Measurements from ENCODE around the gene FOXO6. TPM values are rescaled to one million over a fixed set of nuclear protein-coding genes. Genes with fewer than 3 reads are reported as not detected.

The FOXO6 gene
- total and polyA plus RNA-seq, 9 of the 15 experiments (the other 6 are each of a cell fraction or from before 2014, with no cell fraction given), result 0.04 to 0.31 (median 0.12) TPM; not detected in 5

GRCh38 chr1:41382480-41383090, 21.4 kb downstream of the FOXO6 start:
- WGBS (ENCODE audit: insufficient coverage, low coverage, missing lambda C conversion rate), result 28% methylated on average over 37 of the region's 48 CpGs
- Histone ChIP-seq H3K4me3 (no peak overlapping the region), H4K20me1 (replicated peaks; ENCODE audit: control insufficient read depth, insufficient read depth, low read length) (peaks cover 3% of the 10 kb centered on the region), H3K79me2 (ENCODE audit: control insufficient read depth, insufficient read depth, low read length) (no peaks in the 10 kb centered on the region), H3K27me3 (ENCODE audit: control insufficient read depth in 2 of 2, insufficient read depth in 2 of 2, low read length in 2 of 2) (peaks cover 13 to 46% of the 10 kb centered on the region in 2 experiments), H3K9ac (ENCODE audit: insufficient read depth in 1 of 2, low read depth in 2 of 2, low read length in 2 of 2) (no peak overlapping the region), H2AFZ (ENCODE audit: low read depth, low read length) (no peak overlapping the region), H3K27ac (ENCODE audit: extremely low read depth, low read depth, low read length) (no peak overlapping the region), H3K9me3 (replicated peaks; ENCODE audit: control insufficient read depth, insufficient read depth, low read depth, low read length) (no peaks in the 10 kb centered on the region), H3K36me3 (ENCODE audit: control insufficient read depth, insufficient read depth, low read length) (no peaks in the 10 kb centered on the region), H3K9me1 (ENCODE audit: control insufficient read depth, insufficient read depth, low read length) (peaks cover 3% of the 10 kb centered on the region), H3K4me1 (replicated peaks in 1 of 2; ENCODE audit: control insufficient read depth in 2 of 2, insufficient read depth in 2 of 2, low read length in 2 of 2) (peaks cover 3 to 14% of the 10 kb centered on the region in 2 experiments; a peak in 1 of 5 replicates), H3K4me2 (ENCODE audit: insufficient read depth, low read length) (no peak overlapping the region)
- no peak for DNase-seq (ENCODE audit: extremely low read depth in 1 of 4, low spot score in 3 of 4)
- no peak for FAIRE-seq
- in situ Hi-C loops (cut with MboI) (no loop called here), intact Hi-C loops (cut with micrococcal nuclease) (no loop called here)
- BruUV-seq (replicated peaks), result no TSS peak
- POLR2A ChIA-PET, result no interaction called here
- no peak for ATAC-seq
- CTCF ChIA-PET (ENCODE audit: low intra/inter-chr PET ratio), result no interaction called here
- TF ChIP-seq ARID3A (IDR thresholded peaks at IDR 0.05; ENCODE audit: borderline replicate concordance, low read depth, low read length), result no peak
- no peak for TF ChIP-seq CBFB (CRISPR knock-in tag; IDR thresholded peaks at IDR 0.05)
- TF ChIP-seq TCF7 (IDR thresholded peaks at IDR 0.05; ENCODE audit: borderline replicate concordance), result no peak
- no peak for TF ChIP-seq FOS (IDR thresholded peaks at IDR 0.05; ENCODE audit: extremely low read depth, insufficient read length)
- no peak for TF ChIP-seq NONO (IDR thresholded peaks at IDR 0.05; ENCODE audit: low read depth in 2 of 2, low read length in 1 of 2)
- no peak for TF ChIP-seq CBX3 (IDR thresholded peaks at IDR 0.05; ENCODE audit: borderline replicate concordance in 1 of 2, low read length in 2 of 2)
- no peak for TF ChIP-seq ID3 (CRISPR knock-in tag; IDR thresholded peaks at IDR 0.05)
- TF ChIP-seq ID3 (tag; IDR thresholded peaks at IDR 0.05), result no peak
- TF ChIP-seq ZKSCAN3 (CRISPR knock-in tag; IDR thresholded peaks at IDR 0.05), result no peak
- no peak for TF ChIP-seq ZNF780A (CRISPR knock-in tag; IDR thresholded peaks at IDR 0.05)
- no peak for TF ChIP-seq BMI1 (IDR thresholded peaks at IDR 0.05; ENCODE audit: low read length)
- TF ChIP-seq CSDE1 (IDR thresholded peaks at IDR 0.05), result no peak
- no peak for TF ChIP-seq NELFE (IDR thresholded peaks at IDR 0.05; ENCODE audit: insufficient read depth, insufficient read length)
- no peak for TF ChIP-seq ETS2 (tag; IDR thresholded peaks at IDR 0.05; ENCODE audit: borderline replicate concordance, poor library complexity, severe bottlenecking)
- TF ChIP-seq ZNF384 (IDR thresholded peaks at IDR 0.05; ENCODE audit: low read depth, low read length), result no peak

Measured in K562 (cell line).